Lung (tissue), 12 donors: ENCODE data around the gene PRLR. TPM values are rescaled to one million over a fixed set of nuclear protein-coding genes. Genes with fewer than 3 reads are reported as not detected.
"Not testable (repeated sequence)": the region's sequence is repeated elsewhere in the genome, so short reads cannot be mapped to it uniquely, and the experiment has no call there.

ENCODE experiments used
- ATAC-seq: fragments of 200-7000 bp; cut with Tn5 transposase; one replicate; pipeline ENCODE4 v1.9.1; 2020; ENCODE audit warnings: moderate number of reproducible peaks; ENCODE audit not compliant: insufficient read depth, low FRiP score
- DNase-seq, 3 donors: peaks; one replicate each; pipeline ENCODE4 v3.0.0-alpha.2; 2013 to 2017
- H3K27ac ChIP-seq, 2 donors: one replicate each; pipeline ENCODE4 v1.5.1; 2013; ENCODE audit warnings: mild to moderate bottlenecking in 2 of 2, moderate library complexity in 2 of 2, control low read depth in 1 of 2, inconsistent platforms in 1 of 2, low read depth in 1 of 2, low read length in 1 of 2
- H3K27me3 ChIP-seq, 3 donors: one replicate each; pipeline ENCODE4 v1.5.1; 2013; ENCODE audit warnings: low read length in 2 of 3; ENCODE audit not compliant: control insufficient read depth in 3 of 3, insufficient read depth in 3 of 3
- H3K36me3 ChIP-seq, 4 donors: one replicate each; pipeline ENCODE4 v1.5.1; 2013; ENCODE audit warnings: low read length in 4 of 4, mild to moderate bottlenecking in 1 of 4, moderate library complexity in 1 of 4; ENCODE audit not compliant: control insufficient read depth in 4 of 4, insufficient read depth in 4 of 4
- H3K4me1 ChIP-seq, 5 donors: one replicate each; pipeline ENCODE4 v1.5.1; 2013; ENCODE audit warnings: low read length in 5 of 5, mild to moderate bottlenecking in 2 of 5, moderate library complexity in 1 of 5; ENCODE audit not compliant: control insufficient read depth in 5 of 5, insufficient read depth in 5 of 5
- H3K4me3 ChIP-seq: one replicate; pipeline ENCODE4 v1.5.1; 2013; ENCODE audit warnings: mild to moderate bottlenecking, control low read depth, moderate library complexity
- H3K9ac ChIP-seq, 2 donors: one replicate each; pipeline ENCODE4 v1.5.1; 2013; ENCODE audit warnings: low read length in 2 of 2, control low read depth in 1 of 2; ENCODE audit not compliant: insufficient read depth in 1 of 2
- H3K9me3 ChIP-seq, 4 donors: one replicate each; pipeline ENCODE4 v1.5.1; 2013; ENCODE audit warnings: low read length in 3 of 4, mild to moderate bottlenecking in 1 of 4, moderate library complexity in 1 of 4; ENCODE audit not compliant: control insufficient read depth in 4 of 4, insufficient read depth in 3 of 4
- CTCF ChIP-seq: IDR thresholded peaks from 2 replicates; pipeline ENCODE4 v1.5.1; 2012; ENCODE audit warnings: mild to moderate bottlenecking; ENCODE audit errors: control extremely low read depth, extremely low read depth
- WGBS, 2 donors: extraction: QIAGEN DNeasy Blood & Tissue Kit; methylation state at CpG; one replicate each; pipeline ENCODE4 v1.1.7; 2013; 5-methylcytosine and 5-hydroxymethylcytosine counted together
- polyA plus RNA-seq, 2 donors: library from polyadenylated mRNA; stranded (reverse); fragments of 200-250 nt; gene quantifications; one replicate each; pipeline ENCODE4 v1.2.1, GENCODE V29; 2013
- total RNA-seq, 2 donors: library from RNA; depleted of rRNA in 1 of 2; stranded (reverse); fragments of >200 nt in 1 of 2; gene quantifications; one replicate each; pipeline ENCODE4 v1.2.1, GENCODE V29; 2014 to 2021
- donor health status: control.
- donor health status: control.
- donor health status: Bipolar disorder and iron deficiency.
- donor health status: healthy.
- donor health status: DM: yes; HTN: yes; CAD: no.

The PRLR gene
- total and polyA plus RNA-seq, 4 donors, result 0.02 to 3.4 (median 0.76) TPM

GRCh38 chr5:35103637-35104299 is 126.5 kb downstream of the PRLR start:
- Histone ChIP-seq H3K27me3 (no peaks in the 10 kb centered on the region), H3K4me1 (no peaks in the 10 kb centered on the region), H3K9ac (no peak overlapping the region), H3K9me3 (no peaks in the 10 kb centered on the region), H3K36me3 (no peaks in the 10 kb centered on the region), H3K4me3 (no peak overlapping the region), H3K27ac (no peak overlapping the region)
- ATAC-seq (no peak), DNase-seq (peak in 1 of 3 donors; percentile 42)
- 88% methylated on average over 5 of the region's 5 CpGs for WGBS, 2 donors
- no peak for TF ChIP-seq CTCF

GRCh38 chr5:35101720-35102119 is 128.6 kb downstream of the PRLR start:
- not testable (repeated sequence) for ATAC-seq, H3K9ac ChIP-seq, H3K4me3 ChIP-seq, DNase-seq, H3K4me1 ChIP-seq, H3K36me3 ChIP-seq, H3K9me3 ChIP-seq, H3K27me3 ChIP-seq, H3K27ac ChIP-seq
- WGBS, 2 donors, result 93 to 98% methylated on average over 9 of the region's 9 CpGs

GRCh38 chr5:35101016-35101415 is 129.3 kb downstream of the PRLR start:
- H3K36me3 ChIP-seq, result no peaks in the 10 kb centered on the region
- no peak for ATAC-seq
- H3K9ac ChIP-seq, result no peak overlapping the region
- TF ChIP-seq CTCF, result no peak
- no peak overlapping the region for H3K4me3 ChIP-seq
- no peak for DNase-seq
- WGBS, 2 donors, result 91 to 93% methylated on average over 4 of the region's 4 CpGs
- H3K4me1 ChIP-seq, result no peaks in the 10 kb centered on the region
- H3K9me3 ChIP-seq, result no peaks in the 10 kb centered on the region
- no peak overlapping the region for H3K27ac ChIP-seq
- no peaks in the 10 kb centered on the region for H3K27me3 ChIP-seq

GRCh38 chr5:35098214-35098613 is 132.1 kb downstream of the PRLR start:
- Histone ChIP-seq H3K9ac (no peak overlapping the region), H3K4me1 (no peaks in the 10 kb centered on the region), H3K4me3 (no peak overlapping the region), H3K9me3 (no peaks in the 10 kb centered on the region), H3K27me3 (no peaks in the 10 kb centered on the region), H3K36me3 (no peaks in the 10 kb centered on the region), H3K27ac (no peak overlapping the region)
- TF ChIP-seq CTCF, result no peak
- ATAC-seq (no peak), DNase-seq (no peak)
- WGBS, 2 donors, result 75 to 76% methylated on average over 4 of the region's 4 CpGs
